HepG2 (cell line): ENCODE data around the gene DSTN. TPM values are rescaled to one million over a fixed set of nuclear protein-coding genes. Genes with fewer than 3 reads are reported as not detected.

Experiments used
- ERF ChIP-seq: IDR thresholded peaks from 2 replicates; pipeline ENCODE4 v1.6.1; 2018; ENCODE audit warnings: missing biosample characterization, missing genetic modification reagents
- HOXA9 ChIP-seq: sonication (generic); formaldehyde crosslinking; IDR thresholded peaks from 2 replicates; pipeline ENCODE4 v1.8.1; 2022; ENCODE audit warnings: missing genetic modification reagents, mild to moderate bottlenecking, moderate library complexity, borderline replicate concordance
- KAT2B ChIP-seq: fragments of 150-350 bp; IDR thresholded peaks from 2 replicates; pipeline ENCODE4 v1.6.1; 2014; ENCODE audit warnings: low read depth, low read length, borderline replicate concordance
- NFE2 ChIP-seq: sonication (generic); formaldehyde crosslinking; IDR thresholded peaks from 2 replicates; pipeline ENCODE4 v1.4.0; 2020; ENCODE audit warnings: missing genetic modification reagents
- REXO4 ChIP-seq: sonication (generic); formaldehyde crosslinking; IDR thresholded peaks from 2 replicates; pipeline ENCODE4 v1.8.0; 2022; ENCODE audit warnings: missing genetic modification reagents, mild to moderate bottlenecking, borderline replicate concordance
- SOX13 ChIP-seq, 3 experiments: fragments of 450-650 bp in 1 of 3; sonication (generic) in 1 of 3; formaldehyde crosslinking in 1 of 3; IDR thresholded peaks in 2 of 3; conservative IDR thresholded peaks in 1 of 3; 2 replicates each; pipeline versions ENCODE4 v1.5.0 to v1.6.1; 2016 to 2020; ENCODE audit warnings: antibody characterized with exemption in 1 of 3, mild to moderate bottlenecking in 1 of 3, missing compliant biosample characterization in 1 of 3, missing genetic modification reagents in 1 of 3, moderate library complexity in 1 of 3
- XRCC5 ChIP-seq: fragments of 200-400 bp; formaldehyde crosslinking; optimal IDR thresholded peaks from 2 replicates; pipeline ENCODE3; 2017; ENCODE audit warnings: mild to moderate bottlenecking, low read length
- ZBTB1 ChIP-seq: sonication (generic); formaldehyde crosslinking; IDR thresholded peaks from 2 replicates; pipeline ENCODE4 v1.4.0; 2020; ENCODE audit warnings: missing genetic modification reagents, borderline replicate concordance
- ZFP36L1 ChIP-seq: sonication (generic); formaldehyde crosslinking; IDR thresholded peaks from 2 replicates; pipeline ENCODE4 v1.8.0; 2022; ENCODE audit warnings: mild to moderate bottlenecking, missing genetic modification reagents, moderate library complexity
- ZKSCAN5 ChIP-seq: sonication (generic); formaldehyde crosslinking; IDR thresholded peaks from 2 replicates; pipeline ENCODE4 v1.5.1; 2020; ENCODE audit warnings: mild to moderate bottlenecking, missing genetic modification reagents
- ZNF30 ChIP-seq: sonication (generic); formaldehyde crosslinking; IDR thresholded peaks from 2 replicates; pipeline ENCODE4 v1.5.0; 2020; ENCODE audit warnings: mild to moderate bottlenecking, missing genetic modification reagents
- ZNF354B ChIP-seq: sonication (generic); formaldehyde crosslinking; IDR thresholded peaks from 2 replicates; pipeline ENCODE4 v1.8.0; 2022; ENCODE audit warnings: mild to moderate bottlenecking, missing genetic modification reagents
- ZNF432 ChIP-seq: sonication (generic); formaldehyde crosslinking; IDR thresholded peaks from 2 replicates; pipeline ENCODE4 v1.5.0; 2020; ENCODE audit warnings: missing genetic modification reagents, mild to moderate bottlenecking, borderline replicate concordance
- polyA plus RNA-seq, 8 experiments: library from polyadenylated mRNA; depleted of rRNA in 3 of 8; stranded (reverse) in 7 of 8; unstranded in 1 of 8; fragments of >200 nt; fragmentation: Illumina TruSeq in 4 of 8; extraction: Trizol in 4 of 8; gene quantifications; 2 replicates each; pipeline versions ENCODE4 v1.2.1 to v1.2.3, GENCODE V29; 2011 to 2016; ENCODE audit warnings: low read depth in 4 of 8, missing spikeins in 1 of 8, mixed read lengths in 1 of 8; ENCODE audit not compliant: insufficient read depth in 1 of 8
- total RNA-seq, 5 experiments: library from RNA; depleted of rRNA; stranded (reverse); fragments of >200 nt; fragmentation: Illumina TruSeq; extraction: Trizol; gene quantifications; 2 replicates each; pipeline ENCODE4 v1.2.3, GENCODE V29; 2016; ENCODE audit warnings: low read depth in 1 of 5
- TF ChIP-seq, protein P1 (sequence below), 2 experiments: sonication (generic) in 1 of 2; formaldehyde crosslinking in 1 of 2; IDR thresholded peaks; 2 replicates each; pipeline versions ENCODE4 v1.6.1 to v1.9.0; 2014 to 2022; ENCODE audit warnings: antibody characterized with exemption in 1 of 2, borderline replicate concordance in 1 of 2, inconsistent platforms in 1 of 2, low read depth in 1 of 2, missing genetic modification reagents in 1 of 2
- TF ChIP-seq, protein P2 (sequence below): sonication (generic); formaldehyde crosslinking; IDR thresholded peaks from 2 replicates; pipeline ENCODE4 v1.4.0; 2020; ENCODE audit warnings: mild to moderate bottlenecking, missing genetic modification reagents
- TF ChIP-seq, protein P3 (sequence below): sonication (generic); formaldehyde crosslinking; IDR thresholded peaks from 2 replicates; pipeline ENCODE4 v1.4.0; 2020; ENCODE audit warnings: missing genetic modification reagents
- TF ChIP-seq, protein P4 (sequence below): sonication (generic); formaldehyde crosslinking; IDR thresholded peaks from 2 replicates; pipeline ENCODE4 v1.5.0; 2020; ENCODE audit warnings: mild to moderate bottlenecking, missing genetic modification reagents

The DSTN gene
- total and polyA plus RNA-seq, 2 of the 13 experiments (the other 11 are each of a cell fraction or from before 2014, with no cell fraction given): 27.6 to 106 TPM

DNA sequence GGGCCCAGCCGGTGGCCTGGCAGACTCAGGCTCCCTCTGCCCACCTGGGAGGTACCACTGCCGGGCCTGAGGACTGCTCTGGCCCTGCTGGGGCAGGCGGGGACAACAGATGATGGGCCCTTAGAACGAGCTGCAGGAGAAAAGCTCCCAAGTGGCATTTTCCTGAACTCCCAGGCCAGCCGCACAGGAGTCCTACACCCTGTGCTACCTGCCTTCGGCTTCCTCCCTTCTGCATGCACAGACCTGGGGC, 41.3 kb downstream of the DSTN start (continued):
- no peak for TF ChIP-seq ZKSCAN5 (CRISPR knock-in tag)
- TF ChIP-seq, protein P1, sequence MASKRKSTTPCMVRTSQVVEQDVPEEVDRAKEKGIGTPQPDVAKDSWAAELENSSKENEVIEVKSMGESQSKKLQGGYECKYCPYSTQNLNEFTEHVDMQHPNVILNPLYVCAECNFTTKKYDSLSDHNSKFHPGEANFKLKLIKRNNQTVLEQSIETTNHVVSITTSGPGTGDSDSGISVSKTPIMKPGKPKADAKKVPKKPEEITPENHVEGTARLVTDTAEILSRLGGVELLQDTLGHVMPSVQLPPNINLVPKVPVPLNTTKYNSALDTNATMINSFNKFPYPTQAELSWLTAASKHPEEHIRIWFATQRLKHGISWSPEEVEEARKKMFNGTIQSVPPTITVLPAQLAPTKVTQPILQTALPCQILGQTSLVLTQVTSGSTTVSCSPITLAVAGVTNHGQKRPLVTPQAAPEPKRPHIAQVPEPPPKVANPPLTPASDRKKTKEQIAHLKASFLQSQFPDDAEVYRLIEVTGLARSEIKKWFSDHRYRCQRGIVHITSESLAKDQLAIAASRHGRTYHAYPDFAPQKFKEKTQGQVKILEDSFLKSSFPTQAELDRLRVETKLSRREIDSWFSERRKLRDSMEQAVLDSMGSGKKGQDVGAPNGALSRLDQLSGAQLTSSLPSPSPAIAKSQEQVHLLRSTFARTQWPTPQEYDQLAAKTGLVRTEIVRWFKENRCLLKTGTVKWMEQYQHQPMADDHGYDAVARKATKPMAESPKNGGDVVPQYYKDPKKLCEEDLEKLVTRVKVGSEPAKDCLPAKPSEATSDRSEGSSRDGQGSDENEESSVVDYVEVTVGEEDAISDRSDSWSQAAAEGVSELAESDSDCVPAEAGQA (IDR thresholded peaks at IDR 0.05; ENCODE audit: low read depth): no peak
- TF ChIP-seq, protein P1 (CRISPR knock-in tag; IDR thresholded peaks at IDR 0.05; ENCODE audit: borderline replicate concordance): no peak
- 0 out of 2 replicates have a peak, but pooled peaks have one; percentile 47 for TF ChIP-seq ZNF30
- no peak for TF ChIP-seq ERF
- TF ChIP-seq, protein P2, sequence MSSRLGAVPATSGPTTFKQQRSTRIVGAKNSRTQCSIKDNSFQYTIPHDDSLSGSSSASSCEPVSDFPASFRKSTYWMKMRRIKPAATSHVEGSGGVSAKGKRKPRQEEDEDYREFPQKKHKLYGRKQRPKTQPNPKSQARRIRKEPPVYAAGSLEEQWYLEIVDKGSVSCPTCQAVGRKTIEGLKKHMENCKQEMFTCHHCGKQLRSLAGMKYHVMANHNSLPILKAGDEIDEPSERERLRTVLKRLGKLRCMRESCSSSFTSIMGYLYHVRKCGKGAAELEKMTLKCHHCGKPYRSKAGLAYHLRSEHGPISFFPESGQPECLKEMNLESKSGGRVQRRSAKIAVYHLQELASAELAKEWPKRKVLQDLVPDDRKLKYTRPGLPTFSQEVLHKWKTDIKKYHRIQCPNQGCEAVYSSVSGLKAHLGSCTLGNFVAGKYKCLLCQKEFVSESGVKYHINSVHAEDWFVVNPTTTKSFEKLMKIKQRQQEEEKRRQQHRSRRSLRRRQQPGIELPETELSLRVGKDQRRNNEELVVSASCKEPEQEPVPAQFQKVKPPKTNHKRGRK (CRISPR knock-in tag): no peak
- TF ChIP-seq ZBTB1 (CRISPR knock-in tag): no peak
- TF ChIP-seq ZNF432 (CRISPR knock-in tag): no peak
- TF ChIP-seq REXO4 (CRISPR knock-in tag): no peak
- no peak for TF ChIP-seq ZFP36L1
- TF ChIP-seq, protein P3, sequence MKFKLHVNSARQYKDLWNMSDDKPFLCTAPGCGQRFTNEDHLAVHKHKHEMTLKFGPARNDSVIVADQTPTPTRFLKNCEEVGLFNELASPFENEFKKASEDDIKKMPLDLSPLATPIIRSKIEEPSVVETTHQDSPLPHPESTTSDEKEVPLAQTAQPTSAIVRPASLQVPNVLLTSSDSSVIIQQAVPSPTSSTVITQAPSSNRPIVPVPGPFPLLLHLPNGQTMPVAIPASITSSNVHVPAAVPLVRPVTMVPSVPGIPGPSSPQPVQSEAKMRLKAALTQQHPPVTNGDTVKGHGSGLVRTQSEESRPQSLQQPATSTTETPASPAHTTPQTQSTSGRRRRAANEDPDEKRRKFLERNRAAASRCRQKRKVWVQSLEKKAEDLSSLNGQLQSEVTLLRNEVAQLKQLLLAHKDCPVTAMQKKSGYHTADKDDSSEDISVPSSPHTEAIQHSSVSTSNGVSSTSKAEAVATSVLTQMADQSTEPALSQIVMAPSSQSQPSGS (CRISPR knock-in tag): no peak
- no peak for TF ChIP-seq KAT2B
- no peak for TF ChIP-seq XRCC5
- TF ChIP-seq ZNF354B: no peak
- no peak for TF ChIP-seq NFE2 (CRISPR knock-in tag)
- TF ChIP-seq, protein P4, sequence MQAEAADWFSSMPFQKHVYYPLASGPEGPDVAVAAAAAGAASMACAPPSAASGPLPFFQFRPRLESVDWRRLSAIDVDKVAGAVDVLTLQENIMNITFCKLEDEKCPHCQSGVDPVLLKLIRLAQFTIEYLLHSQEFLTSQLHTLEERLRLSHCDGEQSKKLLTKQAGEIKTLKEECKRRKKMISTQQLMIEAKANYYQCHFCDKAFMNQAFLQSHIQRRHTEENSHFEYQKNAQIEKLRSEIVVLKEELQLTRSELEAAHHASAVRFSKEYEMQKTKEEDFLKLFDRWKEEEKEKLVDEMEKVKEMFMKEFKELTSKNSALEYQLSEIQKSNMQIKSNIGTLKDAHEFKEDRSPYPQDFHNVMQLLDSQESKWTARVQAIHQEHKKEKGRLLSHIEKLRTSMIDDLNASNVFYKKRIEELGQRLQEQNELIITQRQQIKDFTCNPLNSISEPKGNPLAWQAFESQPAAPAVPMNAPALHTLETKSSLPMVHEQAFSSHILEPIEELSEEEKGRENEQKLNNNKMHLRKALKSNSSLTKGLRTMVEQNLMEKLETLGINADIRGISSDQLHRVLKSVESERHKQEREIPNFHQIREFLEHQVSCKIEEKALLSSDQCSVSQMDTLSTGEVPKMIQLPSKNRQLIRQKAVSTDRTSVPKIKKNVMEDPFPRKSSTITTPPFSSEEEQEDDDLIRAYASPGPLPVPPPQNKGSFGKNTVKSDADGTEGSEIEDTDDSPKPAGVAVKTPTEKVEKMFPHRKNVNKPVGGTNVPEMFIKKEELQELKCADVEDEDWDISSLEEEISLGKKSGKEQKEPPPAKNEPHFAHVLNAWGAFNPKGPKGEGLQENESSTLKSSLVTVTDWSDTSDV (CRISPR knock-in tag): 0 out of 2 replicates have a peak, but pooled peaks have one; percentile 34
- TF ChIP-seq HOXA9 (CRISPR knock-in tag): 0 out of 2 replicates have a peak, but pooled peaks have one; percentile 37
- no peak for TF ChIP-seq SOX13 (IDR thresholded peaks at IDR 0.05)
- TF ChIP-seq SOX13 (CRISPR knock-in tag; conservative IDR thresholded peaks at IDR 0.05 in 1 of 2, IDR thresholded peaks at IDR 0.05 in 1 of 2): no peak
